Measurements from ENCODE around the gene ASIC2. TPM values are rescaled to one million over a fixed set of nuclear protein-coding genes. Genes with fewer than 3 reads are reported as not detected.

Gene ASIC2
- total and polyA plus RNA-seq, 2 experiments from 2014 or later, result 0.52 to 2.8 TPM

DNA sequence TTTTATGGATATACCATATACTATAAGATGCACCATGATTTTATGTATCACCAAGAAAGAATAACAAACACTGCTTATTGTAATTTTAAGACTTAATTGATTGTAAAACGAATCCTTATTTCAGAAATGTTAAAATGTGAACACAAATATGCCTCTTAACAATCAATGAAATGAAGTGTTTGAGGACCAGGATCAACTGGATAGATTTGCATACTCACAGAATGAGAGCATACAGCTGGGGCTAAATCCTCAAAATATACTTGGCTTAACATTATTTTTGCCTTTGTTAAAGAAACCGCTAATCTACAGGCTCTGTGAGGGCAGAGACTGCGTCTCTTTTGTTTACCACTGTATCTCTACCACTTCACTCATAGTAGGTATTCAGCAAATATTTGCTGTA, 207.8 kb downstream of the ASIC2 start (continued):
- TF ChIP-seq, protein P1, sequence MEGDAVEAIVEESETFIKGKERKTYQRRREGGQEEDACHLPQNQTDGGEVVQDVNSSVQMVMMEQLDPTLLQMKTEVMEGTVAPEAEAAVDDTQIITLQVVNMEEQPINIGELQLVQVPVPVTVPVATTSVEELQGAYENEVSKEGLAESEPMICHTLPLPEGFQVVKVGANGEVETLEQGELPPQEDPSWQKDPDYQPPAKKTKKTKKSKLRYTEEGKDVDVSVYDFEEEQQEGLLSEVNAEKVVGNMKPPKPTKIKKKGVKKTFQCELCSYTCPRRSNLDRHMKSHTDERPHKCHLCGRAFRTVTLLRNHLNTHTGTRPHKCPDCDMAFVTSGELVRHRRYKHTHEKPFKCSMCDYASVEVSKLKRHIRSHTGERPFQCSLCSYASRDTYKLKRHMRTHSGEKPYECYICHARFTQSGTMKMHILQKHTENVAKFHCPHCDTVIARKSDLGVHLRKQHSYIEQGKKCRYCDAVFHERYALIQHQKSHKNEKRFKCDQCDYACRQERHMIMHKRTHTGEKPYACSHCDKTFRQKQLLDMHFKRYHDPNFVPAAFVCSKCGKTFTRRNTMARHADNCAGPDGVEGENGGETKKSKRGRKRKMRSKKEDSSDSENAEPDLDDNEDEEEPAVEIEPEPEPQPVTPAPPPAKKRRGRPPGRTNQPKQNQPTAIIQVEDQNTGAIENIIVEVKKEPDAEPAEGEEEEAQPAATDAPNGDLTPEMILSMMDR (conservative IDR thresholded peaks at IDR 0.05; ENCODE audit: low read depth in 2 of 2), result no peak

DNA sequence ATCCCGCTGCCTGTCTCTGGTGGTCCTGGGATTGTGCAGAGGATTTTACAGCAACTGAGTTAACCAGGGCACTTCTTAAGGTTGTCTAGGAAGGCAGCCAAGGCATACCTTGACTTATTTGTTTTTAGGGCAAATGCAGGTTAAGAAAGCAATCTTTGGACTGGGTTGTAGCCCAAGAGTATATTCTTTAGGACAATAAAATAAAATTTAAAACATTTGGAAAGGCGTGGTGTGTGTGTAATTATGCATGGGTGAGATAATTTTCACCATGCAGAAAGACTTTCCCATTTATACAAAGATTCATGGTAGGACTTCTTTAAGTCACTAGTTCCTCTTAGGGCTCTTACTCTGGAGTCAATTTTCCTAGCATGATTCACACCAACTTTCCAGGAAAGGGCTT, 208.3 kb downstream of the ASIC2 start:
- Histone ChIP-seq H3K4me2 (no peak overlapping the region), H4K20me1 (replicated peaks; ENCODE audit: insufficient read depth) (no peaks in the 10 kb centered on the region), H3K4me3 (no peak overlapping the region), H3K27ac (ENCODE audit: low read depth) (no peak overlapping the region), H3F3A (replicated peaks; ENCODE audit: low read depth) (no peaks in the 10 kb centered on the region), H3K9me2 (ENCODE audit: insufficient read depth) (no peaks in the 10 kb centered on the region), H3K27me3 (ENCODE audit: insufficient read depth) (no peaks in the 10 kb centered on the region), H3K79me2 (replicated peaks; ENCODE audit: insufficient read depth) (no peaks in the 10 kb centered on the region), H3K4me1 (ENCODE audit: insufficient read depth) (no peaks in the 10 kb centered on the region), H3K36me3 (ENCODE audit: insufficient read depth) (no peaks in the 10 kb centered on the region), H2AFZ (no peak overlapping the region)
- Mint-ChIP-seq H3K4me1 (no peaks in the 10 kb centered on the region), H3K27me3 (ENCODE audit: insufficient read depth, low read depth, poor library complexity) (peaks cover 5% of the 10 kb centered on the region), H3K9me3 (no peaks in the 10 kb centered on the region), H3K4me3 (no peak overlapping the region), H3K27ac (no peak overlapping the region), H3K36me3 (ENCODE audit: low read depth) (no peaks in the 10 kb centered on the region)
- TF ChIP-seq, protein P1 (conservative IDR thresholded peaks at IDR 0.05; ENCODE audit: low read depth in 2 of 2), result no peak
- TF ChIP-seq CREB1 (CRISPR knock-in tag; IDR thresholded peaks at IDR 0.05; ENCODE audit: low read depth) (no peak), ZNF114 (CRISPR knock-in tag; IDR thresholded peaks at IDR 0.05) (no peak), EZH2phosphoT487 (IDR thresholded peaks at IDR 0.05; ENCODE audit: unreplicated experiment) (no peak), POLR2AphosphoS5 (IDR thresholded peaks at IDR 0.05; ENCODE audit: low read depth) (no peak), NANOG (IDR thresholded peaks at IDR 0.05; ENCODE audit: borderline replicate concordance) (no peak), JUNB (IDR thresholded peaks at IDR 0.05; ENCODE audit: unreplicated experiment) (no peak), EZH2 (IDR thresholded peaks at IDR 0.05; ENCODE audit: low read depth, unreplicated experiment) (no peak)
- TF ChIP-seq, protein P2, sequence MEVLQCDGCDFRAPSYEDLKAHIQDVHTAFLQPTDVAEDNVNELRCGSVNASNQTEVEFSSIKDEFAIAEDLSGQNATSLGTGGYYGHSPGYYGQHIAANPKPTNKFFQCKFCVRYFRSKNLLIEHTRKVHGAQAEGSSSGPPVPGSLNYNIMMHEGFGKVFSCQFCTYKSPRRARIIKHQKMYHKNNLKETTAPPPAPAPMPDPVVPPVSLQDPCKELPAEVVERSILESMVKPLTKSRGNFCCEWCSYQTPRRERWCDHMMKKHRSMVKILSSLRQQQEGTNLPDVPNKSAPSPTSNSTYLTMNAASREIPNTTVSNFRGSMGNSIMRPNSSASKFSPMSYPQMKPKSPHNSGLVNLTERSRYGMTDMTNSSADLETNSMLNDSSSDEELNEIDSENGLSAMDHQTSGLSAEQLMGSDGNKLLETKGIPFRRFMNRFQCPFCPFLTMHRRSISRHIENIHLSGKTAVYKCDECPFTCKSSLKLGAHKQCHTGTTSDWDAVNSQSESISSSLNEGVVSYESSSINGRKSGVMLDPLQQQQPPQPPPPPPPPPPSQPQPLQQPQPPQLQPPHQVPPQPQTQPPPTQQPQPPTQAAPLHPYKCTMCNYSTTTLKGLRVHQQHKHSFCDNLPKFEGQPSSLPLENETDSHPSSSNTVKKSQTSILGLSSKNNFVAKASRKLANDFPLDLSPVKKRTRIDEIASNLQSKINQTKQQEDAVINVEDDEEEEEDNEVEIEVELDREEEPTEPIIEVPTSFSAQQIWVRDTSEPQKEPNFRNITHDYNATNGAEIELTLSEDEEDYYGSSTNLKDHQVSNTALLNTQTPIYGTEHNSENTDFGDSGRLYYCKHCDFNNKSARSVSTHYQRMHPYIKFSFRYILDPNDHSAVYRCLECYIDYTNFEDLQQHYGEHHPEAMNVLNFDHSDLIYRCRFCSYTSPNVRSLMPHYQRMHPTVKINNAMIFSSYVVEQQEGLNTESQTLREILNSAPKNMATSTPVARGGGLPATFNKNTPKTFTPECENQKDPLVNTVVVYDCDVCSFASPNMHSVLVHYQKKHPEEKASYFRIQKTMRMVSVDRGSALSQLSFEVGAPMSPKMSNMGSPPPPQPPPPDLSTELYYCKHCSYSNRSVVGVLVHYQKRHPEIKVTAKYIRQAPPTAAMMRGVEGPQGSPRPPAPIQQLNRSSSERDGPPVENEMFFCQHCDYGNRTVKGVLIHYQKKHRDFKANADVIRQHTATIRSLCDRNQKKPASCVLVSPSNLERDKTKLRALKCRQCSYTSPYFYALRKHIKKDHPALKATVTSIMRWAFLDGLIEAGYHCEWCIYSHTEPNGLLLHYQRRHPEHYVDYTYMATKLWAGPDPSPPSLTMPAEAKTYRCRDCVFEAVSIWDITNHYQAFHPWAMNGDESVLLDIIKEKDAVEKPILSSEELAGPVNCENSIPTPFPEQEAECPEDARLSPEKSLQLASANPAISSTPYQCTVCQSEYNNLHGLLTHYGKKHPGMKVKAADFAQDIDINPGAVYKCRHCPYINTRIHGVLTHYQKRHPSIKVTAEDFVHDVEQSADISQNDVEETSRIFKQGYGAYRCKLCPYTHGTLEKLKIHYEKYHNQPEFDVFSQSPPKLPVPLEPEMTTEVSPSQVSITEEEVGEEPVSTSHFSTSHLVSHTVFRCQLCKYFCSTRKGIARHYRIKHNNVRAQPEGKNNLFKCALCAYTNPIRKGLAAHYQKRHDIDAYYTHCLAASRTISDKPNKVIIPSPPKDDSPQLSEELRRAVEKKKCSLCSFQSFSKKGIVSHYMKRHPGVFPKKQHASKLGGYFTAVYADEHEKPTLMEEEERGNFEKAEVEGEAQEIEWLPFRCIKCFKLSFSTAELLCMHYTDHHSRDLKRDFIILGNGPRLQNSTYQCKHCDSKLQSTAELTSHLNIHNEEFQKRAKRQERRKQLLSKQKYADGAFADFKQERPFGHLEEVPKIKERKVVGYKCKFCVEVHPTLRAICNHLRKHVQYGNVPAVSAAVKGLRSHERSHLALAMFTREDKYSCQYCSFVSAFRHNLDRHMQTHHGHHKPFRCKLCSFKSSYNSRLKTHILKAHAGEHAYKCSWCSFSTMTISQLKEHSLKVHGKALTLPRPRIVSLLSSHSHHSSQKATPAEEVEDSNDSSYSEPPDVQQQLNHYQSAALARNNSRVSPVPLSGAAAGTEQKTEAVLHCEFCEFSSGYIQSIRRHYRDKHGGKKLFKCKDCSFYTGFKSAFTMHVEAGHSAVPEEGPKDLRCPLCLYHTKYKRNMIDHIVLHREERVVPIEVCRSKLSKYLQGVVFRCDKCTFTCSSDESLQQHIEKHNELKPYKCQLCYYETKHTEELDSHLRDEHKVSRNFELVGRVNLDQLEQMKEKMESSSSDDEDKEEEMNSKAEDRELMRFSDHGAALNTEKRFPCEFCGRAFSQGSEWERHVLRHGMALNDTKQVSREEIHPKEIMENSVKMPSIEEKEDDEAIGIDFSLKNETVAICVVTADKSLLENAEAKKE (CRISPR knock-in tag; IDR thresholded peaks at IDR 0.05), result no peak
- TF ChIP-seq, protein P3, sequence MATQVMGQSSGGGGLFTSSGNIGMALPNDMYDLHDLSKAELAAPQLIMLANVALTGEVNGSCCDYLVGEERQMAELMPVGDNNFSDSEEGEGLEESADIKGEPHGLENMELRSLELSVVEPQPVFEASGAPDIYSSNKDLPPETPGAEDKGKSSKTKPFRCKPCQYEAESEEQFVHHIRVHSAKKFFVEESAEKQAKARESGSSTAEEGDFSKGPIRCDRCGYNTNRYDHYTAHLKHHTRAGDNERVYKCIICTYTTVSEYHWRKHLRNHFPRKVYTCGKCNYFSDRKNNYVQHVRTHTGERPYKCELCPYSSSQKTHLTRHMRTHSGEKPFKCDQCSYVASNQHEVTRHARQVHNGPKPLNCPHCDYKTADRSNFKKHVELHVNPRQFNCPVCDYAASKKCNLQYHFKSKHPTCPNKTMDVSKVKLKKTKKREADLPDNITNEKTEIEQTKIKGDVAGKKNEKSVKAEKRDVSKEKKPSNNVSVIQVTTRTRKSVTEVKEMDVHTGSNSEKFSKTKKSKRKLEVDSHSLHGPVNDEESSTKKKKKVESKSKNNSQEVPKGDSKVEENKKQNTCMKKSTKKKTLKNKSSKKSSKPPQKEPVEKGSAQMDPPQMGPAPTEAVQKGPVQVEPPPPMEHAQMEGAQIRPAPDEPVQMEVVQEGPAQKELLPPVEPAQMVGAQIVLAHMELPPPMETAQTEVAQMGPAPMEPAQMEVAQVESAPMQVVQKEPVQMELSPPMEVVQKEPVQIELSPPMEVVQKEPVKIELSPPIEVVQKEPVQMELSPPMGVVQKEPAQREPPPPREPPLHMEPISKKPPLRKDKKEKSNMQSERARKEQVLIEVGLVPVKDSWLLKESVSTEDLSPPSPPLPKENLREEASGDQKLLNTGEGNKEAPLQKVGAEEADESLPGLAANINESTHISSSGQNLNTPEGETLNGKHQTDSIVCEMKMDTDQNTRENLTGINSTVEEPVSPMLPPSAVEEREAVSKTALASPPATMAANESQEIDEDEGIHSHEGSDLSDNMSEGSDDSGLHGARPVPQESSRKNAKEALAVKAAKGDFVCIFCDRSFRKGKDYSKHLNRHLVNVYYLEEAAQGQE (IDR thresholded peaks at IDR 0.05; ENCODE audit: unreplicated experiment), result no peak
- ATAC-seq (no peak), DNase-seq (ENCODE audit: low spot score) (no peak)
